ENCODE measurements around the gene ANO1. TPM values are rescaled to one million over a fixed set of nuclear protein-coding genes. Genes with fewer than 3 reads are reported as not detected.

The ANO1 gene
- total RNA-seq, 4 donors from 2014 or later: 87.7 to 133 (median 108) TPM

- H3K27ac ChIP-seq: no peak overlapping the region
- no peaks in the 10 kb centered on the region for H3K36me3 ChIP-seq
- H3K9me3 ChIP-seq: no peaks in the 10 kb centered on the region
- WGBS: 93% methylated on average over 4 of the region's 4 CpGs
- TF ChIP-seq POLR2AphosphoS5 (IDR thresholded peaks at IDR 0.05) (no peak), CTCF (IDR thresholded peaks at IDR 0.05) (no peak), POLR2A (IDR thresholded peaks at IDR 0.05) (no peak), EP300 (IDR thresholded peaks at IDR 0.05) (no peak)
- peaks cover 18% of the 10 kb centered on the region for H3K27me3 ChIP-seq
- H3K4me1 ChIP-seq: peaks cover 36% of the 10 kb centered on the region
- H3K4me3 ChIP-seq: no peak overlapping the region
- DNase-seq (ENCODE audit: low spot score in 2 of 2): no peak
Measured at GRCh38 chr11:70082829-70083228, 4.7 kb downstream of the ANO1 start.

- H3K27ac ChIP-seq: no peak overlapping the region
Measured at GRCh38 chr11:70084046-70084984, 6.2 kb downstream of the ANO1 start.

GRCh38 chr11:70085815-70086769, 8.0 kb downstream of the ANO1 start:
- Histone ChIP-seq H3K4me3 (no peak overlapping the region), H3K9me3 (no peaks in the 10 kb centered on the region), H3K36me3 (no peaks in the 10 kb centered on the region), H3K27ac (no peak overlapping the region), H3K27me3 (no peaks in the 10 kb centered on the region), H3K4me1 (peaks cover 19% of the 10 kb centered on the region)
- WGBS: 74% methylated on average over 21 of the region's 30 CpGs
- DNase-seq (ENCODE audit: low spot score in 2 of 2): no peak
- TF ChIP-seq CTCF (IDR thresholded peaks at IDR 0.05): no peak
- no peak for TF ChIP-seq POLR2A (IDR thresholded peaks at IDR 0.05)
- TF ChIP-seq EP300 (IDR thresholded peaks at IDR 0.05): no peak
- no peak for TF ChIP-seq POLR2AphosphoS5 (IDR thresholded peaks at IDR 0.05)

More at GRCh38 chr11:70084046-70084984, 6.2 kb downstream of the ANO1 start:
- DNase-seq (ENCODE audit: low spot score in 2 of 2): no peak
- TF ChIP-seq POLR2AphosphoS5 (IDR thresholded peaks at IDR 0.05) (no peak), CTCF (IDR thresholded peaks at IDR 0.05) (no peak), POLR2A (IDR thresholded peaks at IDR 0.05) (no peak), EP300 (IDR thresholded peaks at IDR 0.05) (no peak)
- Histone ChIP-seq H3K9me3 (no peaks in the 10 kb centered on the region), H3K4me1 (peaks cover 23% of the 10 kb centered on the region), H3K4me3 (no peak overlapping the region), H3K27me3 (peaks cover 6% of the 10 kb centered on the region), H3K36me3 (no peaks in the 10 kb centered on the region)
- 95% methylated on average over 8 of the region's 15 CpGs for WGBS

- 70% methylated on average over 14 of the region's 32 CpGs for WGBS
- no peaks in the 10 kb centered on the region for H3K9me3 ChIP-seq
- peaks cover 32% of the 10 kb centered on the region for H3K4me1 ChIP-seq
- no peak for DNase-seq (ENCODE audit: low spot score in 2 of 2)
- H3K27ac ChIP-seq: no peak overlapping the region
- TF ChIP-seq EP300 (IDR thresholded peaks at IDR 0.05) (no peak), POLR2A (IDR thresholded peaks at IDR 0.05) (no peak), CTCF (IDR thresholded peaks at IDR 0.05) (no peak), POLR2AphosphoS5 (IDR thresholded peaks at IDR 0.05) (no peak)
- no peak overlapping the region for H3K4me3 ChIP-seq
- H3K27me3 ChIP-seq: no peaks in the 10 kb centered on the region
- no peaks in the 10 kb centered on the region for H3K36me3 ChIP-seq
Measured at GRCh38 chr11:70087446-70088167, 9.5 kb downstream of the ANO1 start.
